Right atrium auricular region (tissue), 2 donors: ENCODE results near the gene MEF2A. TPM values are rescaled to one million over a fixed set of nuclear protein-coding genes. Genes with fewer than 3 reads are reported as not detected.

Source experiments
- DNase-seq: peaks from one replicate; pipeline ENCODE4 v3.0.0-alpha.2; 2019; ENCODE audit warnings: low spot score
- H3K27ac ChIP-seq, 2 donors: fragments of 200-600 bp; sonication (generic); 1 replicate in 1 of 2; 2 replicates in 1 of 2; pipeline ENCODE4 v1.5.1; 2016 to 2019
- H3K27me3 ChIP-seq, 2 donors: fragments of 200-600 bp; sonication (generic); one replicate each; pipeline versions ENCODE4 v1.5.1 to v1.6.0; 2017 to 2019
- H3K36me3 ChIP-seq: fragments of 200-600 bp; sonication (generic); one replicate; pipeline ENCODE4 v1.5.1; 2016
- H3K4me1 ChIP-seq, 2 donors: fragments of 200-600 bp; sonication (generic); one replicate each; pipeline versions ENCODE4 v1.5.1 to v1.6.0; 2017 to 2019
- H3K4me3 ChIP-seq, 2 donors: fragments of 200-600 bp; sonication (generic); 1 replicate in 1 of 2; 2 replicates in 1 of 2; pipeline ENCODE4 v1.5.1; 2017 to 2019; ENCODE audit warnings: mild to moderate bottlenecking in 1 of 2, moderate library complexity in 1 of 2
- H3K9me3 ChIP-seq, 2 donors: fragments of 200-600 bp; sonication (generic); one replicate each; pipeline ENCODE4 v1.5.1; 2019
- total RNA-seq, 2 donors: library from RNA; depleted of rRNA; stranded (reverse); fragments of >200 nt; gene quantifications; one replicate each; pipeline ENCODE4 v1.1.0, GENCODE V29; 2016
- TF ChIP-seq, protein P1 (sequence below), 2 donors: fragments of 200-600 bp; sonication (generic); IDR thresholded peaks; one replicate each; pipeline ENCODE4 v1.5.1; 2019; ENCODE audit warnings: antibody characterized with exemption in 2 of 2

MEF2A gene
- total RNA-seq, 2 donors from 2014 or later: 175 to 245 TPM

GRCh38 chr15:99606646-99607045 lies 40.9 kb downstream of the MEF2A start:
- Histone ChIP-seq H3K27me3 (no peaks in the 10 kb centered on the region), H3K36me3 (no peaks in the 10 kb centered on the region), H3K4me3 (no peak overlapping the region), H3K4me1 (peaks cover 0 to 59% of the 10 kb centered on the region in 2 donors), H3K27ac (no peak overlapping the region), H3K9me3 (no peaks in the 10 kb centered on the region)
- TF ChIP-seq, protein P1, sequence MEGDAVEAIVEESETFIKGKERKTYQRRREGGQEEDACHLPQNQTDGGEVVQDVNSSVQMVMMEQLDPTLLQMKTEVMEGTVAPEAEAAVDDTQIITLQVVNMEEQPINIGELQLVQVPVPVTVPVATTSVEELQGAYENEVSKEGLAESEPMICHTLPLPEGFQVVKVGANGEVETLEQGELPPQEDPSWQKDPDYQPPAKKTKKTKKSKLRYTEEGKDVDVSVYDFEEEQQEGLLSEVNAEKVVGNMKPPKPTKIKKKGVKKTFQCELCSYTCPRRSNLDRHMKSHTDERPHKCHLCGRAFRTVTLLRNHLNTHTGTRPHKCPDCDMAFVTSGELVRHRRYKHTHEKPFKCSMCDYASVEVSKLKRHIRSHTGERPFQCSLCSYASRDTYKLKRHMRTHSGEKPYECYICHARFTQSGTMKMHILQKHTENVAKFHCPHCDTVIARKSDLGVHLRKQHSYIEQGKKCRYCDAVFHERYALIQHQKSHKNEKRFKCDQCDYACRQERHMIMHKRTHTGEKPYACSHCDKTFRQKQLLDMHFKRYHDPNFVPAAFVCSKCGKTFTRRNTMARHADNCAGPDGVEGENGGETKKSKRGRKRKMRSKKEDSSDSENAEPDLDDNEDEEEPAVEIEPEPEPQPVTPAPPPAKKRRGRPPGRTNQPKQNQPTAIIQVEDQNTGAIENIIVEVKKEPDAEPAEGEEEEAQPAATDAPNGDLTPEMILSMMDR (IDR thresholded peaks at IDR 0.05): no peak
- no peak for DNase-seq

GRCh38 chr15:99613481-99613880 lies 47.7 kb downstream of the MEF2A start:
- Histone ChIP-seq H3K4me1 (peaks cover 0 to 72% of the 10 kb centered on the region in 2 donors), H3K27ac (peak overlapping the region in 1 of 2 donors; percentile 35), H3K4me3 (no peak overlapping the region), H3K36me3 (no peaks in the 10 kb centered on the region), H3K9me3 (no peaks in the 10 kb centered on the region), H3K27me3 (no peaks in the 10 kb centered on the region)
- DNase-seq: no peak
- TF ChIP-seq, protein P1 (IDR thresholded peaks at IDR 0.05): no peak

DNA sequence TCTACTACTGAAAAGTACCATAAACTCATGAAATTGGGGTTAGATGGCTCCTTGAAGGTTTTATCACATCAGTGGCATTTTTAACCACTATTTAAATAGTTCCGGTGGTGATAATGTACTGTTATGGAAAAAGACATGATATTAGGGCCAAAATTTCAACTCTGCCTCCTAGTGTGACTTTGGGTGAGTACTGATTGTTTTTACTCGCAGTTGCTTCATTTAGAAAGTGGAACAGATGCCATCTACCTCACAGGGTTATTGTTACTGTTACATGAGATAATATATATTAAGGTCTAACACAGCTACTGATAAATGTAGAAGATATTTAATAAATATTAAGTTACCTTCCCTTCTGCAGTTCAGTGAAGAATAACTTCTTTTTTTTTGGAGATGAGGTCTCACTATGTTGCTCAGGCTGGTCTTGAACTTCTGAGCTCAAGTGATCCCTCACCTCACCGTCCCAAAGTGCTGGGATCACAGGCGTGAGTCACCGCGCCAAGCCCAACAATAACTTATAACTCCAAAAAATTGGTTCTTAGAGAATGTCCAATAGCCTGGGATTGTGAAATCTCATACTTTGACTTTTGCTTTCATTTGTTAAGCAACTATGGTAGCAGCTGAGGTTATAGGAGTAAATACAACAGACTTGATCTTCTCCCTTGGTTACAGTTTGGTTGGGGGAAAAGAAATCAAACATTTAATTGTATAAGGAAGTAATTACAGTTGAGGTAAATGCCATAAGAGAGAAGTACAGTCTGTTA lies 48.3 kb downstream of the MEF2A start:
- H3K9me3 ChIP-seq: no peaks in the 10 kb centered on the region
- no peaks in the 10 kb centered on the region for H3K36me3 ChIP-seq
- peak overlapping the region; percentile 6 to 35 for H3K27ac ChIP-seq
- H3K4me1 ChIP-seq: peaks cover 0 to 75% of the 10 kb centered on the region in 2 donors
- no peaks in the 10 kb centered on the region for H3K27me3 ChIP-seq
- no peak overlapping the region for H3K4me3 ChIP-seq
- TF ChIP-seq, protein P1 (IDR thresholded peaks at IDR 0.05): no peak
- no peak for DNase-seq

- no peaks in the 10 kb centered on the region for H3K36me3 ChIP-seq
- peaks cover 0 to 82% of the 10 kb centered on the region in 2 donors for H3K4me1 ChIP-seq
- H3K9me3 ChIP-seq: no peaks in the 10 kb centered on the region
- H3K4me3 ChIP-seq: no peak overlapping the region
- peak overlapping the region; percentile 6 to 35 for H3K27ac ChIP-seq
- DNase-seq: no peak
- TF ChIP-seq, protein P1 (IDR thresholded peaks at IDR 0.05): no peak
- H3K27me3 ChIP-seq: no peaks in the 10 kb centered on the region
Measured at GRCh38 chr15:99614749-99615288, 49.0 kb downstream of the MEF2A start.

GRCh38 chr15:99615460-99615859 lies 49.7 kb downstream of the MEF2A start:
- Histone ChIP-seq H3K9me3 (no peaks in the 10 kb centered on the region), H3K27ac (no peak overlapping the region), H3K4me3 (no peak overlapping the region), H3K27me3 (no peaks in the 10 kb centered on the region), H3K4me1 (peaks cover 0 to 79% of the 10 kb centered on the region in 2 donors), H3K36me3 (no peaks in the 10 kb centered on the region)
- TF ChIP-seq, protein P1 (IDR thresholded peaks at IDR 0.05): no peak
- DNase-seq: no peak
